Pancreas (tissue), 10 donors: ENCODE data around the gene NAV2. TPM values are rescaled to one million over a fixed set of nuclear protein-coding genes. Genes with fewer than 3 reads are reported as not detected.

Experiments
- ATAC-seq, 4 donors: fragments of 200-7000 bp; cut with Tn5 transposase; one replicate each; pipeline versions ENCODE4 v1.8.0 to v1.9.1; 2020; ENCODE audit warnings: mild to moderate bottlenecking in 4 of 4, moderate library complexity in 4 of 4
- DNase-seq, 6 donors: peaks; one replicate each; pipeline ENCODE4 v3.0.0-alpha.2; 2020
- FAIRE-seq: peaks from 2 replicates; lab custom pipeline; 2012; peaks lifted over from hg19 to GRCh38; lab: Jason Lieb, UNC
- H3K27ac ChIP-seq, 4 donors: fragments of 200-600 bp; sonication (generic); 1 replicate in 3 of 4; 2 replicates in 1 of 4; pipeline versions ENCODE4 v1.5.0 to v1.8.0; 2020
- H3K27me3 ChIP-seq, 4 donors: fragments of 200-600 bp; one replicate each; pipeline ENCODE4 v1.8.0; 2021
- H3K36me3 ChIP-seq, 3 donors: fragments of 200-600 bp; sonication (generic) in 1 of 3; one replicate each; pipeline versions ENCODE4 v1.5.0 to v1.8.0; 2020 to 2021
- H3K4me1 ChIP-seq, 3 donors: fragments of 200-600 bp; one replicate each; pipeline ENCODE4 v1.8.0; 2021
- H3K4me3 ChIP-seq, 4 donors: fragments of 200-600 bp; sonication (generic) in 2 of 4; one replicate each; pipeline versions ENCODE4 v1.5.0 to v1.8.0; 2020 to 2021
- H3K9me3 ChIP-seq, 4 donors: fragments of 200-600 bp; one replicate each; pipeline ENCODE4 v1.8.0; 2021
- CTCF ChIP-seq, 4 donors: fragments of 200-600 bp; sonication (generic) in 3 of 4; IDR thresholded peaks; one replicate each; pipeline versions ENCODE4 v1.5.0 to v1.8.0; 2021; ENCODE audit warnings: antibody characterized with exemption in 4 of 4
- WGBS, 2 donors: extraction: QIAGEN DNeasy Blood & Tissue Kit; methylation state at CpG; one replicate each; pipeline ENCODE4 v1.1.7; 2013; 5-methylcytosine and 5-hydroxymethylcytosine counted together
- intact Hi-C, 3 donors: fragments of 100-400 bp; cut with DNase I; formaldehyde crosslinking; loops; one replicate each; pipeline versions ENCODE4 v1.11.1 to v1.14.2; 2022
- polyA plus RNA-seq, 2 donors: library from polyadenylated mRNA; stranded (reverse); fragments of 200-250 nt; gene quantifications; one replicate each; pipeline ENCODE4 v1.2.3, GENCODE V29; 2013
- total RNA-seq, 6 donors: library from RNA; stranded (reverse); fragmentation: NEBNext Ultra II Directional in 4 of 6; extraction: Animal tissue kit (Norgen Biotek cat#: 25700) in 4 of 6; gene quantifications; one replicate each; pipeline versions ENCODE4 v1.2.1 to v1.2.4, GENCODE V29; 2021 to 2023
- donor health status: healthy with polysubstance abuse.
- donor health status: DM: no; HTN: no; CAD: no; lungs with moderate emphysema.
- donor health status: DM: no; HTN: no; CAD: no.
- donor health status: control.
- donor health status: control.
- donor health status: Bipolar disorder and iron deficiency.
- donor health status: DM: yes; HTN: yes; CAD: no.
- donor health status: DM: no; HTN: no; CAD: no.
- donor health status: DM: no; HTN: no; CAD: no.
- donor health status: DM: yes; HTN: yes; CAD: no.

The NAV2 gene
- total and polyA plus RNA-seq, 8 donors, result 5.8 to 26.9 (median 16.3) TPM

GRCh38 chr11:19929147-19929546, 216.5 kb downstream of the NAV2 start:
- FAIRE-seq (no peak), DNase-seq (no peak), ATAC-seq (no peak)
- no peaks in the 10 kb centered on the region for H3K9me3 ChIP-seq
- H3K36me3 ChIP-seq, result peaks cover 0 to 5% (median 5%) of the 10 kb centered on the region in 3 donors
- peaks cover 0 to 4% (median 0%) of the 10 kb centered on the region in 3 donors for H3K4me1 ChIP-seq
- no peak overlapping the region for H3K27ac ChIP-seq
- intact Hi-C loops, result no loop called here
- 97% methylated on average over 2 of the region's 2 CpGs for WGBS, 2 donors
- H3K4me3 ChIP-seq, result no peak overlapping the region
- TF ChIP-seq CTCF (IDR thresholded peaks at IDR 0.05), result no peak
- no peaks in the 10 kb centered on the region for H3K27me3 ChIP-seq

- H3K4me3 ChIP-seq, result no peak overlapping the region
- no peak for TF ChIP-seq CTCF (IDR thresholded peaks at IDR 0.05)
- H3K9me3 ChIP-seq, result no peaks in the 10 kb centered on the region
- FAIRE-seq (no peak), DNase-seq (no peak), ATAC-seq (no peak)
- H3K36me3 ChIP-seq, result peaks cover 0 to 6% (median 5%) of the 10 kb centered on the region in 3 donors
- H3K4me1 ChIP-seq, result peaks cover 0 to 4% (median 0%) of the 10 kb centered on the region in 3 donors
- H3K27ac ChIP-seq, result no peak overlapping the region
- WGBS, 2 donors, result 89 to 91% methylated on average over 2 of the region's 2 CpGs
- intact Hi-C loops, result no loop called here
- H3K27me3 ChIP-seq, result no peaks in the 10 kb centered on the region
These were observed 217.0 kb downstream of the NAV2 start for GRCh38 chr11:19929655-19930054.

- H3K4me3 ChIP-seq, result no peak overlapping the region
- no peak overlapping the region for H3K27ac ChIP-seq
- ATAC-seq, result peak in 3 of 4 donors; percentile 14 to 39 (median 36)
- H3K9me3 ChIP-seq, result no peaks in the 10 kb centered on the region
- DNase-seq, result no peak
- peaks cover 0 to 6% (median 5%) of the 10 kb centered on the region in 3 donors for H3K36me3 ChIP-seq
- TF ChIP-seq CTCF (IDR thresholded peaks at IDR 0.05), result no peak
- WGBS, 2 donors, result 70 to 77% methylated on average over 14 of the region's 14 CpGs
- no peaks in the 10 kb centered on the region for H3K27me3 ChIP-seq
- intact Hi-C loops, result no loop called here
- H3K4me1 ChIP-seq, result peaks cover 0 to 4% (median 0%) of the 10 kb centered on the region in 3 donors
- no peak for FAIRE-seq
These were observed 218.6 kb downstream of the NAV2 start for GRCh38 chr11:19931141-19931770.

GRCh38 chr11:19931771-19932369, 219.2 kb downstream of the NAV2 start:
- H3K4me3 ChIP-seq, result no peak overlapping the region

More at GRCh38 chr11:19931771-19932369, 219.2 kb downstream of the NAV2 start:
- WGBS, 2 donors, result 27 to 30% methylated on average over 7 of the region's 7 CpGs
- no peak for DNase-seq
- peaks cover 0 to 6% (median 5%) of the 10 kb centered on the region in 3 donors for H3K36me3 ChIP-seq
- no peak for TF ChIP-seq CTCF (IDR thresholded peaks at IDR 0.05)
- peaks cover 0 to 4% (median 0%) of the 10 kb centered on the region in 3 donors for H3K4me1 ChIP-seq
- H3K27me3 ChIP-seq, result no peaks in the 10 kb centered on the region
- FAIRE-seq, result no peak
- H3K9me3 ChIP-seq, result no peaks in the 10 kb centered on the region
- intact Hi-C loops, result no loop called here
- no peak overlapping the region for H3K27ac ChIP-seq
- peak; percentile 50 to 80 (median 71) for ATAC-seq
